Measurements from ENCODE around the gene HOMER1.

HOMER1 gene

GRCh38 chr5:79487251-79487650 lies 26.7 kb downstream of the HOMER1 start:
- DNase-seq = no peak

DNA sequence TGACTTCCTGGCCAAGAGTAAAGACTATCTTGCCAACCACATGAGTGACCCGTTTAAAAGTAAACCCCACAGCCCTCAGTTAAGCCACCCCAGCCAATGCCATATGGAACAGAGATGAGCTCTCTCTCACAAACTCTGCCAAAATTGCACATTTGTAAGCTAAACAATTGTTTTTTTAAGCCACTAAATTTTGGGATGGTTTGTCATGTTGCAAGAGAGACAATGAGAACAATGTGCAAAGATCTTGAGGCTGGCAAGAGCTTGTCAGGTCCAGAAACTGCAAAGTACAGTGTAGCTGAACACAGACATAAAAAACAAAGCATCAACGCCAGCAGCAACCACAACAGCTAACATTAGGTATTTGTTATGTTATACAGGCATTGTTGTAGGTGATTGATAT lies 27.8 kb downstream of the HOMER1 start:
- DNase-seq = no peak

DNA sequence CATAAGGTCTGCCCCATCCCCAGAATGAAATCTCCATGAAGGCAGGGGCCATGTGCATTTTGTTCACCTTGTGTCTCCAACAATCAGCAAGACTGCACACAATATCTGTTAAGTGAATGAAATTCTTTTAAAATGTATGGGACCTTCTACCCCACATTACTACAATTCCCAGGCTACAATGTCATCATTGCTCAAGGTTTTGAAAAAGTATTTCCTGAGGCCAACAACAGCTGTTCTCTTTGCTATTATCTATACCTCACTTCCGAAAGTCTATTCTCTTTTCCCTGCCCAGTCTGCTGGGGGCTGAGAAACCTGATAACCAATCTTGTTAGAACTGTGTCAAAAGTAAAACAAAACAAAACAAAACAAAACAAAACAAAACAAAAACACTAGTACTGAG lies 29.2 kb downstream of the HOMER1 start:
- no peak for DNase-seq

- no peak for DNase-seq
Measured at GRCh38 chr5:79481574-79481973, 32.4 kb downstream of the HOMER1 start.

DNA sequence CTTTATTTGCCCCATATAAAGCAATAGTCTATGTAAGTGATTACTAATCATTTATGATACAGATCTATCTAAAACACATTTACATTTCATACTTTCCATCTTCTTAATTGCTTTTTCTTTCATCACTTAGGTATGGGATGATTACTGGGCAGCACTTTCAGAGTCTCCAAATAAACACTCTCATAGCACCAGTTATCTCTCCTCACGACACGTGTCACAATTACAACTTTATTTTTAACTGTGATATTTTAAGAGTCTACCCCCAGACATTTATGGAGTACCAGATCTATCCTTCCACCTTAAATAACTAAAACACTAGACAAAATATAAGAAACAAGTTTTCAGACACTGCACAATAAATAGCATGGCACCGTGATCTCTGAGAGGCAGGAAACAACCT lies 32.9 kb downstream of the HOMER1 start:
- DNase-seq = no peak

GRCh38 chr5:79475152-79475466 lies 38.8 kb downstream of the HOMER1 start:
- DNase-seq = no peak

DNA sequence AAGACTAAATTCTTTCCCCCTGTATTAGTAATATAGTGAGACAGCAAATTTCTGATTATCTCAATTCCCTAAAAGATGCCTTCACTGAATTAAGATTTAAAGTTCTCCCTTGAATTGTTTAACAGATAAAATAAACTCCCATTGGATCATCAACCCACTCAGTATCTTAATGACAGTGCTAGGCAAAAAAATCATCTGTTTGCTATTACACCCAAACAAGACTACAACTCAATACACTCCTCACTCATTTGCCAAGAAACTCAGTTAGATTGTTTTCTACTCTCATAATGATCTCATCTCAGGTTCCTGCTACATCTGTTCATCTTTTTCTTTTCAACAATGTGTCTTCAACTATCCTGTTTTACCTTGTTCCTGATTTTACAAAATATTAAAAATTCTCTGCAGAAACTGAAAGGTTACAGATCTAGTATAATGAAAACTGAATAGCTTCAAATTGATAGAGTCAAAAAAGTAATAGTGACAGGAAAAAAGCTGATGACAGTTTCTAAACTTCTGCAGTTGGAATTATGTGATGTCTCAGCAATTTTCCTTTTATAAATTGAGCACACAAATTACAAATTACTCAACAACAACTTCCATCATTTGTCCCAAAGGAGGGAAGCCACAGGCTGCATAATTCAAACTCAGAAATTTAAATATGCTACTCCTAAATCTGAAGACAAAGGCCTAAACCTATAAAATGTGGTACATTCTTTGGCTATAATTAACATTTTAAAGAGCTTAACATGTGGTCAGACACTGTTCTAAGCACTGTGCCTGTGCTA lies 39.4 kb downstream of the HOMER1 start:
- DNase-seq = no peak

DNA sequence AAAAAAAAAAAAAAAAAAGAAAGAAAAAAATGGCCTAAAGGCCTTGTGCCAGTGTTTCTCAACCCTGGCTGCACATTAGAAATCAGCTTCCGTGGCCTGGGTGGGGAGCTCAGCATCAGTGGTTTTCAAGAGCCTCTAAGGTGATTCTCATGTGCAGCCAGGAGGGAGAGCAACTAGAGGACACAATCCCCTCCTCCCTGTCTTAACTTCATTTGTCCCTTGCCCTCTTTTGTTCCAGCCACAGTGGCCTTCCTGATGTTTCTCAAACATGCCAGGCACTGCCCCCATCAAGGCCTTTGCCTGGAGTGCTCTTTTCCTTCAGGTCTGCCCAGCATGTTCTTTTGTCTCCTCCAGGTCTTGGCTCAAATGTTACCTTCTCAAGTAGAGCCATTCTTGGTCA lies 42.4 kb downstream of the HOMER1 start:
- no peak for DNase-seq

GRCh38 chr5:79464695-79465332 lies 49.1 kb downstream of the HOMER1 start:
- DNase-seq = peak; percentile 48

DNA sequence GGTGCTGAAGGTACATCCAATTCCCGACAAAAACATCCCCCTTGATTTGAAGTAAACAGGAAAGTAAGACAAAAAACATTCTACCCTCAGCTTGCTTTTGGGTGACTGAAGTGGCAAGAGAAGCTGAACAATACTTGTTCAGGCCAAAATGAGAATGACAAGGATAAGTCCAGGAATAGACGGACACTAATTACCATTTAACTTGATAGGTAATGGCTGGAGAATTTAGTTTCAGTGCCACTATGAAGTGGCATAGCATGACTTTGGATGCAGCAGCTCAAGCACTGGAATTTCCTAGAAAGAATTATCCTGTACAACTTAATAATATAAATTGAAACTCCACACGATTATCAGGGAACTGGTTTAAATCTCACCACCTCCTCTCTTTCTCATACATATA lies 49.7 kb downstream of the HOMER1 start:
- DNase-seq = no peak

DNA sequence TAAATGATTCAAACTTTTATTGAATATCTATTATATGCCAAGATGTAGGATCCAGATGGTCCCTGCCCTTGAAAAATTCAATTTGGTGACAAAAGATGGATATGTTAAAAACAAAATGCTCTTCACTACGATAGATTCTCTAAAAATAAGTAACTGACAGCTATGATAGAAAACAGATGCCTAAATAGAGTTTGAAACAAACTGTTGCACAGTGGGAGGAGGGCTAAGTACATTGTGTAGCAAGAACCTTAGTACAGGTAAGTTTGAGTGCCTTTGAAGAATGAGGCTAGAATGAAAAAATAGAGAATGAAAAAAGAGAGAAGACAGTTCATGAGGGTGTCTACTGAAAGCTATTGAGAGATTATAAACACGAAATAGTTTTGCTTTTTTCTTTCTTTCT lies 54.3 kb downstream of the HOMER1 start:
- DNase-seq = no peak

DNA sequence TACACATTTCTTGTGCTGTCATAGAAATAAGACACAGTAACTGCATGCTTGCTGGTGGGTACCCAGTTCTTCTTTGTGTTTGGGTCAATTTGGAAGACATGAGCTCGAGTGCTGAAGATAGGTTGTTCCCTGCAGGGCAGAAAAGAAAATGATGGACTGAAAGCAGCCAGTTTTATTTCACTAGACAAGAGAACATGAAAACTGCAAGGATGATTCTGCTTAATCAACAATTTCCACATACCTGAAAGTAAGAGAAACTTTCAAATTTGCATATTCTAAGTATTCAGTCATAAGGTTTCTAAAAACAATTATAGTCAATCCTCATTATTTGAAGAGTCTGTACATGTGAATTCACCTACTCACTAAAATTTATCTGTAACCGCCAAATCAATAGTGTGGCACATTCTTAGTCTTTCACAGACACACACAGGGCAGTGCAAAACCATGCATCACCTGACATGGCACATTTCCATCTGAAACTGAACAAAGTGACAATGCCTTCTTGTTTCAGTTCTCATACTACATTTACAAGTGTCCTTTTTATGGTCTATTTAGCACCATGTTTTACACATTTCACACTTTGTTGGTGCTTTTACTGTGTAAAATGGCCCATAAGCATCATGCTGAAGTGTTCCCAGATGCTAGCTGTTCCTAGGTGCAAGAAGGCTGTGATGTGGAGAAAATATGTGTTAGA lies 56.9 kb downstream of the HOMER1 start:
- DNase-seq = no peak

DNA sequence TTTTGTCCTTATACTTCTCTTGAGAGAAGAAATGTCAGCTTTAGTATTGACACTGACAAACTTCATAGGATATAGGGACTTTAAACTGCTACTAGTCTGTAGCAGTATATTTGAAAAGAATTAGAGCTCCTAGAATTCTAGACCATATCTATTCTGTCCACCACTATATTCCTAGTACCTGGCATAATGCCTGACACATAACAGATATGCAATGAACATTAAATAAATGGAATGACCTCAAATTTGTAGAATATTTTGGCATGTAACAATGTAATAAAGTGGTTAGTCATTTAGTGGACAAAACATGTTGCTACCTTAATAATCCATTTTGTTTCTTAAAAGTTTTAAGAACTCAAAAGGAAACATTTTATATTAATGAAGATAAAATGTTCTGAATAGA lies 57.5 kb downstream of the HOMER1 start:
- DNase-seq = no peak

GRCh38 chr5:79454043-79454442 lies 59.9 kb downstream of the HOMER1 start:
- DNase-seq = no peak

DNA sequence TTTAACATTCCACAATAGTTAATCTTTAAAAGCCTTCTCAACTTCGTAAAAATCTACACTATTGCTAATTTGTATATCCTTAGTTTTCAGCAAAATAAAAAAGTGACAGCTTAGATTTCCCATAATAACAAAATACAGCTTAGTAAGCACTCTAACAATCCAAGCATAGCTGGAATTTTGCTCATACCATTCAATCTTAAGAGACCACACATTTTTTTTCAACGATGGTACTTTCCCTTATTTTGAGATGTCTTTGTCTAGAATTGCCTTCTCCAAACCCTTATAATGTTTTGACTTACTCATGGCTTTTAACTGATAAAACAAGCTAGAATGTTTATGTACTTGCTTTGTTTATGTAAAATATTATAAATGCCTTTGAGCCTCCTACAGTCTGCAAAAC lies 65.6 kb downstream of the HOMER1 start:
- no peak for DNase-seq

DNA sequence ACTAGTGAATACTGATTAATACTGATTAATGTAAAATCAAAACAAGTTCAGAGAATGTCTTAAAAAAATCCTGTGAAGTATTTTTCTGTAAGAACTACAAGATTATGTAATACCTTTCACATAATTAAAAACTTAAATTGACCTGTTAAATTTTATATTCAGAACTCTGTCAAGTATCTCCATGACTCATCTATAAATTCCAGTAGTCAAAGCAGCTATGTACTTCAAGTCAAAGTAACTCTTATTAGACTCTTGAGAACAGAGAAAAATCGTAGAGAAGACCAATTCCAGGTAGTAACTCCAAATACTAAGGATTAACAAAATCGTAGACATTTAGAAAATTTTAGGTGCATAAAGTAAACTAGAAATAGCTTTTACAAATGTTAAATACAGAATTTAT lies 77.1 kb downstream of the HOMER1 start:
- DNase-seq = no peak

GRCh38 chr5:79436224-79436623 lies 77.7 kb downstream of the HOMER1 start:
- DNase-seq = no peak

- no peak for DNase-seq
Measured at GRCh38 chr5:79430196-79430595, 83.7 kb downstream of the HOMER1 start.

DNA sequence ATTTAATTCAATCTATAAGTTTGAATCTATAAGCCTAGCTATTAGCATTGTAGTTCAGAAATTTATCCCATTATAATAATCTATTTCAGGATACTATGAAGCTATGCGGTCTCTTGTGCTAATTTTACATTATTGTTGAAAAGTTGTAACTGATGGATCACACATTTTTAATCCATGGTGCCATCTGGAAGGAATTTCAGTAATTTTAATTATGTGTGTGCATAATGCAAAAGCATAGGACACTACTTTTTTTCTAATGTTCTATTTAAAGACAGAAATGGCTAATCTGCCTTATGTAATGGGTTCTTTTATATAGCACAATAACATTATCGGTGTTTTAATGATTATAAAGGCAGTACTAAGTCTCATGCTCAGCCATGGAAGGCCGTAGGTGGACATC lies 90.6 kb downstream of the HOMER1 start:
- DNase-seq = no peak

- no peak for DNase-seq
Measured at GRCh38 chr5:79420248-79420647, 93.7 kb downstream of the HOMER1 start.

DNA sequence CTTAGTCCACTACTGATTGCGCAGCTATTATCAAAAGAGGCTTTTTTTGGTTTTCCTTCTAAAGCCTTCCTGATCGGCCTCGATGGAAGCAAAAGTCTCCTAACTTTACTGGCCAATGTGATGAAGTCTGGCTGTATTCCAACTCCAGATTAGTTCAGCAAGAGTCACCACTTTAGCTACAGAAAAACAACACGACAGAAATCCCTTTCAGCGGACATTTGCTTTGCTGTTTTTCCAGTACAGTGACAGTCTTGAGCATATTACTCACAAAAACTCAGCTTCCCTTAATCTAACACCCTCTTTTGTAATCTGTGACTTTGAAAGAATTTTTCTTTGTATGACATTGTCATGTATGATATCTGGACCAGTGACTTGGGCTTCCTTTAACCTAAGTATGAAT lies 95.7 kb downstream of the HOMER1 start:
- DNase-seq = peak; percentile 8

DNA sequence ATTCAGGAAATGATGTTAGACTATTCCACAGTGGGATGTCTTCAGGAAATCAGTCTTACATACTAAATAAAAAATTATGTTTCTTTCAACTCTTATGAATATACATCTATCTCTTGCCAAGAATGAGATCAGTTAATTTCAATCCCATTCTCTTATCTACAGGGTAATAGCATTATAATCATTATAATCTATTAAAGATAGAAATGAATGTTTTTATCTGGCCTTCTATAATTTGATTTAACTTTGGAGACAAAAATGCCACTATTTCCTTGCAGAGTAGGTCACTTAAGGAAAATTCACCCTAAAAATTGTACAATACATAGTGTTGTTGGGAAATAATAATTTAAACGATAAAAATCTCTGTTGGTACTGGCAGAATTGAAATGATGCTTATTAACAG lies 96.4 kb downstream of the HOMER1 start:
- DNase-seq = no peak

- no peak for DNase-seq
Measured at GRCh38 chr5:79416499-79416898, 97.4 kb downstream of the HOMER1 start.

DNA sequence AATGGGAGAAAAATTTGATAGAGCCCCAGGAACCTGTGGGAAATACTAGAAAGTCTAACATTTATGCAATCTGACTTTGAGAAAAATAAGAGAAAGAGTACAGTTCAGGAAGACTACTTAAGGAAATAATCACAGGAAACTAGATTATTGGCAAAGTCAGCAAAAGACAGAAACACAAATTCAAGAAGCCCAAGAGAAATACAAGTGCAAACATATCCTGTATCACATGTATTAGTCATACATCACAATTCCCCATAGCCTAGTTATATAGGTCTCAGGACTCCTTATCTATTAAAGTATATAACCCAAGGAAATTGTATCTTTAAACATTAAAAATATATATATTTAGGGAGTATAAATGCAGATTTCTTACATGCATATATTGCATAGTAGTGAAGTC lies 100.8 kb downstream of the HOMER1 start:
- no peak for DNase-seq
